Keratinocyte (primary cell): Measurements from ENCODE around the gene WDR87. TPM values are rescaled to one million over a fixed set of nuclear protein-coding genes. Genes with fewer than 3 reads are reported as not detected.

ENCODE experiments used
- DNase-seq: peaks from one replicate; pipeline ENCODE4 v3.0.0-alpha.2; 2011; ENCODE audit warnings: low read depth, missing footprints, low spot score
- FAIRE-seq: peaks from 2 replicates; lab custom pipeline; 2011; peaks lifted over from hg19 to GRCh38; lab: Jason Lieb, UNC
- H2AFZ ChIP-seq: 2 replicates; pipeline ENCODE4 v1.6.0; 2012; ENCODE audit warnings: low read length, control low read depth, inconsistent platforms; ENCODE audit not compliant: control insufficient read depth
- H3K27ac ChIP-seq: 2 replicates; pipeline ENCODE4 v1.5.1; 2011; ENCODE audit warnings: low read length; ENCODE audit not compliant: control insufficient read depth, insufficient read depth
- H3K27me3 ChIP-seq: 3 replicates; pipeline ENCODE4 v1.6.0; 2011; ENCODE audit warnings: low read length; ENCODE audit not compliant: control insufficient read depth, insufficient read depth; ENCODE audit errors: extremely low read depth
- H3K36me3 ChIP-seq, 2 experiments: 2 replicates in 1 of 2; 3 replicates in 1 of 2; pipeline ENCODE4 v1.5.1; 2011; ENCODE audit warnings: low read length in 2 of 2, mild to moderate bottlenecking in 1 of 2; ENCODE audit not compliant: control insufficient read depth in 2 of 2, insufficient read depth in 2 of 2; ENCODE audit errors: extremely low read depth in 1 of 2
- H3K4me1 ChIP-seq: 3 replicates; pipeline ENCODE4 v1.5.1; 2011; ENCODE audit warnings: low read length; ENCODE audit not compliant: control insufficient read depth, insufficient read depth; ENCODE audit errors: extremely low read depth
- H3K4me2 ChIP-seq: 3 replicates; pipeline ENCODE4 v1.6.0; 2011; ENCODE audit warnings: low read depth, low read length; ENCODE audit not compliant: control insufficient read depth, insufficient read depth; ENCODE audit errors: extremely low read depth
- H3K4me3 ChIP-seq, 3 experiments: fragments of 200-600 bp in 1 of 3; sonication (generic) in 1 of 3; 2 replicates in 2 of 3; 3 replicates in 1 of 3; pipeline ENCODE4 v1.5.1; 2011 to 2016; ENCODE audit warnings: low read length in 3 of 3, mild to moderate bottlenecking in 3 of 3, control low read depth in 2 of 3, inconsistent platforms in 1 of 3, low read depth in 1 of 3, mixed read lengths in 1 of 3, mixed run types in 1 of 3, moderate library complexity in 1 of 3; ENCODE audit not compliant: control insufficient read depth in 2 of 3, insufficient read depth in 2 of 3; ENCODE audit errors: extremely low read depth in 1 of 3
- H3K79me2 ChIP-seq: 2 replicates; pipeline ENCODE4 v1.6.0; 2012; ENCODE audit warnings: low read length; ENCODE audit not compliant: control insufficient read depth, insufficient read depth
- H3K9ac ChIP-seq: 3 replicates; pipeline ENCODE4 v1.6.0; 2011; ENCODE audit warnings: low read length; ENCODE audit not compliant: control insufficient read depth, insufficient read depth; ENCODE audit errors: extremely low read depth
- H3K9me1 ChIP-seq: 3 replicates; pipeline ENCODE4 v1.6.0; 2011; ENCODE audit warnings: low read length; ENCODE audit not compliant: control insufficient read depth, insufficient read depth; ENCODE audit errors: extremely low read depth
- H3K9me3 ChIP-seq: 2 replicates; pipeline ENCODE4 v1.5.1; 2012; ENCODE audit warnings: low read depth, low read length; ENCODE audit not compliant: control insufficient read depth
- H4K20me1 ChIP-seq: 3 replicates; pipeline ENCODE4 v1.6.0; 2011; ENCODE audit warnings: low read length; ENCODE audit not compliant: control insufficient read depth, insufficient read depth; ENCODE audit errors: extremely low read depth
- CTCF ChIP-seq, 3 experiments: IDR thresholded peaks in 1 of 3; conservative IDR thresholded peaks in 1 of 3; optimal IDR thresholded peaks in 1 of 3; 2 replicates in 2 of 3; 3 replicates in 1 of 3; pipeline versions ENCODE3 to v1.5.1; 2011; ENCODE audit warnings: low read length in 3 of 3, mild to moderate bottlenecking in 3 of 3, moderate library complexity in 2 of 3, control low read depth in 1 of 3, inconsistent platforms in 1 of 3; ENCODE audit not compliant: insufficient read depth in 2 of 3; ENCODE audit errors: extremely low read depth in 1 of 3
- EZH2 ChIP-seq: IDR thresholded peaks from one replicate; pipeline ENCODE4 v1.6.1; 2012; ENCODE audit warnings: inconsistent platforms, mild to moderate bottlenecking, low read length, moderate library complexity
- dilution Hi-C: fragments of 300-500 bp; cut with MboI; formaldehyde crosslinking; loops from one replicate; pipeline ENCODE4 v1.7.0; 2020; ENCODE audit warnings: low sequenced_read_pairs; ENCODE audit not compliant: extremely low pct_ligation_motif_present
- polyA plus RNA-seq, 5 experiments: library from polyadenylated mRNA; depleted of rRNA in 3 of 5; stranded (reverse) in 3 of 5; stranded (forward) in 1 of 5; unstranded in 1 of 5; fragments of >200 nt; gene quantifications; 1 replicate in 1 of 5; 2 replicates in 3 of 5; 3 replicates in 1 of 5; pipeline versions ENCODE4 v1.2.1 to v1.2.3, GENCODE V29; 2011 to 2012; ENCODE audit warnings: missing spikeins in 2 of 5, low read depth in 1 of 5, low replicate concordance in 1 of 5

Gene WDR87
- polyA plus RNA-seq, 1 donor (not counting 4 experiments of a cell fraction or from before 2014, with no cell fraction given): not detected

- TF ChIP-seq EZH2 (no peak), CTCF (optimal IDR thresholded peaks at IDR 0.05 in 1 of 3, IDR thresholded peaks at IDR 0.05 in 1 of 3, conservative IDR thresholded peaks at IDR 0.05 in 1 of 3; ENCODE audit: extremely low read depth in 1 of 3, insufficient read depth in 2 of 3, low read length in 3 of 3) (no peak)
- DNase-seq (no peak), FAIRE-seq (no peak)
- Histone ChIP-seq H3K4me2 (no peak overlapping the region), H3K27ac (no peak overlapping the region), H3K9me3 (no peaks in the 10 kb centered on the region), H3K9me1 (no peaks in the 10 kb centered on the region), H3K4me3 (no peak overlapping the region), H3K27me3 (no peaks in the 10 kb centered on the region), H3K79me2 (peaks cover 15% of the 10 kb centered on the region), H4K20me1 (no peaks in the 10 kb centered on the region), H3K9ac (no peak overlapping the region), H3K36me3 (no peaks in the 10 kb centered on the region), H3K4me1 (peaks cover 4% of the 10 kb centered on the region), H2AFZ (no peak overlapping the region)
- dilution Hi-C loops: no loop called here
Measured at GRCh38 chr19:37954421-37954874, 48.1 kb upstream of the WDR87 start.

- Histone ChIP-seq H3K27ac (no peak overlapping the region), H3K79me2 (peaks cover 14% of the 10 kb centered on the region), H3K9me3 (no peaks in the 10 kb centered on the region), H2AFZ (no peak overlapping the region), H3K36me3 (no peaks in the 10 kb centered on the region), H4K20me1 (no peaks in the 10 kb centered on the region), H3K9ac (no peak overlapping the region), H3K4me3 (no peak overlapping the region), H3K4me1 (peaks cover 4% of the 10 kb centered on the region), H3K4me2 (no peak overlapping the region), H3K9me1 (no peaks in the 10 kb centered on the region), H3K27me3 (no peaks in the 10 kb centered on the region)
- DNase-seq: no peak
- dilution Hi-C loops: no loop called here
- no peak for TF ChIP-seq CTCF (optimal IDR thresholded peaks at IDR 0.05 in 1 of 3, IDR thresholded peaks at IDR 0.05 in 1 of 3, conservative IDR thresholded peaks at IDR 0.05 in 1 of 3; ENCODE audit: extremely low read depth in 1 of 3, insufficient read depth in 2 of 3, low read length in 3 of 3)
- no peak for TF ChIP-seq EZH2
- FAIRE-seq: no peak
Measured at GRCh38 chr19:37953918-37954303, 47.5 kb upstream of the WDR87 start.
